RWPE2 (cell line): Measurements from ENCODE around the gene RTN4IP1.

ENCODE experiments used
- ATAC-seq: fragments of 200-7000 bp; cut with Tn5 transposase; 3 replicates; pipeline ENCODE4 v1.9.1; 2021; ENCODE audit warnings: low read depth
- DNase-seq: peaks from one replicate; pipeline ENCODE4 v3.0.0-alpha.2; 2020; ENCODE audit warnings: low spot score
- H3K27ac ChIP-seq: fragments of 450-650 bp; 2 replicates; pipeline ENCODE4 v1.5.1; 2017; ENCODE audit warnings: mild to moderate bottlenecking; ENCODE audit not compliant: poor library complexity, severe bottlenecking
- H3K27me3 ChIP-seq: fragments of 250-450 bp; sonication (Bioruptor Pico); 2 replicates; pipeline ENCODE4 v1.5.1; 2021; ENCODE audit warnings: mild to moderate bottlenecking, moderate library complexity; ENCODE audit not compliant: insufficient read depth, poor library complexity, severe bottlenecking
- H3K36me3 ChIP-seq: fragments of 250-450 bp; sonication (Bioruptor Pico); 2 replicates; pipeline ENCODE4 v1.5.1; 2020; ENCODE audit warnings: low read depth, mild to moderate bottlenecking, moderate library complexity
- H3K4me1 ChIP-seq: fragments of 250-450 bp; sonication (Bioruptor Pico); 2 replicates; pipeline ENCODE4 v1.5.1; 2021; ENCODE audit warnings: mild to moderate bottlenecking, moderate library complexity; ENCODE audit not compliant: insufficient read depth, poor library complexity, severe bottlenecking
- H3K4me3 ChIP-seq: fragments of 250-450 bp; sonication (Bioruptor Pico); 2 replicates; pipeline ENCODE4 v1.5.1; 2021; ENCODE audit warnings: mild to moderate bottlenecking, moderate library complexity; ENCODE audit not compliant: severe bottlenecking
- H3K9me3 ChIP-seq: fragments of 250-450 bp; sonication (Bioruptor Pico); 2 replicates; pipeline ENCODE4 v1.5.1; 2021; ENCODE audit warnings: mild to moderate bottlenecking, moderate library complexity; ENCODE audit not compliant: severe bottlenecking
- TF ChIP-seq, protein P1 (sequence below): fragments of 450-650 bp; IDR thresholded peaks from one replicate; pipeline ENCODE4 v1.5.1; 2017; ENCODE audit warnings: mild to moderate bottlenecking, moderate library complexity; ENCODE audit not compliant: poor library complexity, severe bottlenecking

RTN4IP1 gene

DNA sequence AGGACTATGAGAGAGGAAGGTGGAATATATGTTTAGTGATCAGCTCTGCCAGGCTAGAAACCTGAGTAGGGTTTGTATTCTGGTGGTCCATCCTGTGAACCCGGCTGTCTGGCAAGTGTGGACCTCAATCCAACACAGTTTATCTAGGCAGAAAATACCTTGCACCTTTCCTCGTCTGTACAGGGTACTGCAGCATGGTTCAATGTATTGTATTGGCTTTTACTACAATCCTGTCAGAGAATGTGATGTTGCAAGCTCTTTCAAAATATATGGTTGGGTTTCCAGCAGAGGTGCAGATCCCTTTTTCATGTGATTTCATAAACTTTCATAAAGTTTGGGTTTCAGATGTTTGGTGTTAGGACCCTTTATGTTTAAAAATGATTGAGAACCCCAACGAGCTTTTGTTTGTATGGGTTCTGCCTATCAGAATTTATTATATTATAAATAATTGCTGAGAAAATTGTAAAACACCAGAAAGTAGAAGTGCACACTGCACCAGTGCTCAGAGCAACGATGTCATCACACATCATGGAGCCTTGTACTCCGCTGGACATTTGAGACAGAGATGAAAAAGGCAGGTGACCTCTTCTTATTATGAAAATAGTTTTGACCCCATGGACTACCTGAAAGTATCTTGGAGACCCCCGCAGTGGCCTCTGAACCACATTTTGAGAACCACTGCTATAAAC lies 106.6 kb downstream of the RTN4IP1 start:
- DNase-seq (no peak), ATAC-seq (no peak)
- Histone ChIP-seq H3K27me3 (no peaks in the 10 kb centered on the region), H3K4me1 (peaks cover 83% of the 10 kb centered on the region), H3K9me3 (no peaks in the 10 kb centered on the region), H3K27ac (peak overlapping the region; percentile 99), H3K36me3 (peaks cover 86% of the 10 kb centered on the region), H3K4me3 (no peak overlapping the region)
- TF ChIP-seq, protein P1, sequence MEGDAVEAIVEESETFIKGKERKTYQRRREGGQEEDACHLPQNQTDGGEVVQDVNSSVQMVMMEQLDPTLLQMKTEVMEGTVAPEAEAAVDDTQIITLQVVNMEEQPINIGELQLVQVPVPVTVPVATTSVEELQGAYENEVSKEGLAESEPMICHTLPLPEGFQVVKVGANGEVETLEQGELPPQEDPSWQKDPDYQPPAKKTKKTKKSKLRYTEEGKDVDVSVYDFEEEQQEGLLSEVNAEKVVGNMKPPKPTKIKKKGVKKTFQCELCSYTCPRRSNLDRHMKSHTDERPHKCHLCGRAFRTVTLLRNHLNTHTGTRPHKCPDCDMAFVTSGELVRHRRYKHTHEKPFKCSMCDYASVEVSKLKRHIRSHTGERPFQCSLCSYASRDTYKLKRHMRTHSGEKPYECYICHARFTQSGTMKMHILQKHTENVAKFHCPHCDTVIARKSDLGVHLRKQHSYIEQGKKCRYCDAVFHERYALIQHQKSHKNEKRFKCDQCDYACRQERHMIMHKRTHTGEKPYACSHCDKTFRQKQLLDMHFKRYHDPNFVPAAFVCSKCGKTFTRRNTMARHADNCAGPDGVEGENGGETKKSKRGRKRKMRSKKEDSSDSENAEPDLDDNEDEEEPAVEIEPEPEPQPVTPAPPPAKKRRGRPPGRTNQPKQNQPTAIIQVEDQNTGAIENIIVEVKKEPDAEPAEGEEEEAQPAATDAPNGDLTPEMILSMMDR = no peak
